Activated effector memory CD4-positive, alpha-beta T cell treated with Interleukin-2 at 50 U/mL for 16 hours (primary cell): ENCODE data around the gene APBB2.
"Not testable (repeated sequence)": the region's sequence is repeated elsewhere in the genome, so short reads cannot be mapped to it uniquely, and the experiment has no call there.

ENCODE experiments used
- DNase-seq: peaks from one replicate; pipeline ENCODE4 v3.0.0-alpha.2; 2020

The APBB2 gene

GRCh38 chr4:41002309-41002708 lies 212.0 kb downstream of the APBB2 start:
- no peak for DNase-seq

- DNase-seq = no peak
Observed at GRCh38 chr4:41000356-41000755, 214.0 kb downstream of the APBB2 start.

GRCh38 chr4:40998675-40999358 lies 215.5 kb downstream of the APBB2 start:
- no peak for DNase-seq

- no peak for DNase-seq
Observed at GRCh38 chr4:40995850-40996249, 218.5 kb downstream of the APBB2 start.

- not testable (repeated sequence) for DNase-seq
Observed at GRCh38 chr4:40994321-40994720, 220.0 kb downstream of the APBB2 start.

GRCh38 chr4:40993296-40993693 lies 221.0 kb downstream of the APBB2 start:
- not testable (repeated sequence) for DNase-seq

GRCh38 chr4:40992472-40993295 lies 221.7 kb downstream of the APBB2 start:
- no peak for DNase-seq

- no peak for DNase-seq
Observed at GRCh38 chr4:40991908-40992307, 222.4 kb downstream of the APBB2 start.

GRCh38 chr4:40990899-40991265 lies 223.5 kb downstream of the APBB2 start:
- no peak for DNase-seq

- DNase-seq = no peak
Observed at GRCh38 chr4:40990236-40990898, 224.0 kb downstream of the APBB2 start.

- no peak for DNase-seq
Observed at GRCh38 chr4:40987151-40987550, 227.2 kb downstream of the APBB2 start.

GRCh38 chr4:40986375-40986774 lies 228.0 kb downstream of the APBB2 start:
- DNase-seq = no peak

- DNase-seq = no peak
Observed at GRCh38 chr4:40984051-40984450, 230.3 kb downstream of the APBB2 start.

- DNase-seq = no peak
Observed at GRCh38 chr4:40980318-40980883, 233.9 kb downstream of the APBB2 start.

GRCh38 chr4:40978548-40978947 lies 235.8 kb downstream of the APBB2 start:
- no peak for DNase-seq

GRCh38 chr4:40976343-40976742 lies 238.0 kb downstream of the APBB2 start:
- DNase-seq = no peak

GRCh38 chr4:40972722-40973121 lies 241.6 kb downstream of the APBB2 start:
- no peak for DNase-seq

GRCh38 chr4:40971338-40971737 lies 243.0 kb downstream of the APBB2 start:
- no peak for DNase-seq

- DNase-seq = no peak
Observed at GRCh38 chr4:40969501-40969900, 244.8 kb downstream of the APBB2 start.

- no peak for DNase-seq
Observed at GRCh38 chr4:40967550-40967949, 246.8 kb downstream of the APBB2 start.

GRCh38 chr4:40966091-40966490 lies 248.3 kb downstream of the APBB2 start:
- no peak for DNase-seq

GRCh38 chr4:40963897-40964478 lies 250.4 kb downstream of the APBB2 start:
- DNase-seq = no peak

GRCh38 chr4:40962551-40963180 lies 251.7 kb downstream of the APBB2 start:
- no peak for DNase-seq
